Nephron (organoid): ENCODE measurements around the gene IP6K3.

Experiments used
- H3K27ac Mint-ChIP-seq, 3 experiments: 2 replicates each; pipeline ENCODE4 v1.8.0; 2020; ENCODE audit warnings: mixed read lengths in 3 of 3, mild to moderate bottlenecking in 2 of 3, moderate library complexity in 1 of 3
- H3K27me3 Mint-ChIP-seq: 2 replicates; pipeline ENCODE4 v1.8.0; 2021; ENCODE audit warnings: low read depth, mild to moderate bottlenecking, moderate library complexity, mixed read lengths
- H3K36me3 Mint-ChIP-seq: 2 replicates; pipeline ENCODE4 v1.8.0; 2020; ENCODE audit warnings: low read depth, mixed read lengths
- H3K4me1 Mint-ChIP-seq: 2 replicates; pipeline ENCODE4 v1.8.0; 2020; ENCODE audit warnings: mixed read lengths
- H3K4me3 Mint-ChIP-seq, 3 experiments: 2 replicates each; pipeline ENCODE4 v1.8.0; 2020; ENCODE audit warnings: mild to moderate bottlenecking in 3 of 3, mixed read lengths in 3 of 3, moderate library complexity in 2 of 3
- H3K9me3 Mint-ChIP-seq: 2 replicates; pipeline ENCODE4 v1.8.0; 2020; ENCODE audit warnings: mixed read lengths
- CTCF ChIP-seq, 3 experiments: fragments of 200-600 bp; sonication (generic); IDR thresholded peaks; one replicate each; pipeline ENCODE4 v1.5.0; 2021; ENCODE audit warnings: antibody characterized with exemption in 3 of 3; ENCODE audit not compliant: unreplicated experiment in 3 of 3

Gene IP6K3

GRCh38 chr6:33686225-33686924 lies 60.3 kb downstream of the IP6K3 start:
- Mint-ChIP-seq H3K36me3 (peaks cover 3% of the 10 kb centered on the region), H3K4me1 (no peaks in the 10 kb centered on the region), H3K27ac (no peak overlapping the region), H3K27me3 (peaks cover 15% of the 10 kb centered on the region), H3K4me3 (no peak overlapping the region), H3K9me3 (no peaks in the 10 kb centered on the region)
- TF ChIP-seq CTCF (IDR thresholded peaks at IDR 0.05; ENCODE audit: unreplicated experiment in 3 of 3): no peak

- no peak overlapping the region for H3K4me3 Mint-ChIP-seq
- peaks cover 15% of the 10 kb centered on the region for H3K27me3 Mint-ChIP-seq
- no peak for TF ChIP-seq CTCF (IDR thresholded peaks at IDR 0.05; ENCODE audit: unreplicated experiment in 3 of 3)
- H3K27ac Mint-ChIP-seq: no peak overlapping the region
- H3K36me3 Mint-ChIP-seq: peaks cover 3% of the 10 kb centered on the region
- H3K9me3 Mint-ChIP-seq: no peaks in the 10 kb centered on the region
- no peaks in the 10 kb centered on the region for H3K4me1 Mint-ChIP-seq
Measured at GRCh38 chr6:33685411-33686224, 61.1 kb downstream of the IP6K3 start.

GRCh38 chr6:33684983-33685382 lies 61.7 kb downstream of the IP6K3 start:
- no peak for TF ChIP-seq CTCF (IDR thresholded peaks at IDR 0.05; ENCODE audit: unreplicated experiment in 3 of 3)
- Mint-ChIP-seq H3K27me3 (peaks cover 15% of the 10 kb centered on the region), H3K4me3 (no peak overlapping the region), H3K27ac (no peak overlapping the region), H3K9me3 (no peaks in the 10 kb centered on the region), H3K36me3 (peaks cover 3% of the 10 kb centered on the region), H3K4me1 (no peaks in the 10 kb centered on the region)

GRCh38 chr6:33684428-33684896 lies 62.2 kb downstream of the IP6K3 start:
- Mint-ChIP-seq H3K4me1 (no peaks in the 10 kb centered on the region), H3K36me3 (peaks cover 2% of the 10 kb centered on the region), H3K9me3 (no peaks in the 10 kb centered on the region), H3K27me3 (peaks cover 10% of the 10 kb centered on the region), H3K27ac (no peak overlapping the region), H3K4me3 (no peak overlapping the region)
- TF ChIP-seq CTCF (IDR thresholded peaks at IDR 0.05; ENCODE audit: unreplicated experiment in 3 of 3): no peak

GRCh38 chr6:33683576-33684427 lies 62.9 kb downstream of the IP6K3 start:
- Mint-ChIP-seq H3K4me1 (peaks cover 5% of the 10 kb centered on the region), H3K9me3 (no peaks in the 10 kb centered on the region), H3K27me3 (peaks cover 8% of the 10 kb centered on the region), H3K27ac (no peak overlapping the region), H3K4me3 (no peak overlapping the region), H3K36me3 (no peaks in the 10 kb centered on the region)
- no peak for TF ChIP-seq CTCF (IDR thresholded peaks at IDR 0.05; ENCODE audit: unreplicated experiment in 3 of 3)
